NCI-H1436 treated with DMSO at 0.1 percent for 48 hours (cell line): ENCODE measurements around the gene SUGP1.

Experiments used
- DNase-seq: peaks from one replicate; lab custom pipeline; 2025; lab: John Stamatoyannopoulos, UW

Gene SUGP1

GRCh38 chr19:19341026-19341425 lies 20.7 kb upstream of the SUGP1 start:
- DNase-seq = no peak

- DNase-seq = no peak
Observed at GRCh38 chr19:19338082-19338481, 17.8 kb upstream of the SUGP1 start.

- no peak for DNase-seq
Observed at GRCh38 chr19:19337120-19337519, 16.8 kb upstream of the SUGP1 start.

- no peak for DNase-seq
Observed at GRCh38 chr19:19336597-19336996, 16.3 kb upstream of the SUGP1 start.

GRCh38 chr19:19335408-19336158 lies 15.3 kb upstream of the SUGP1 start:
- DNase-seq = no peak

GRCh38 chr19:19334989-19335344 lies 14.7 kb upstream of the SUGP1 start:
- DNase-seq = no peak

- no peak for DNase-seq
Observed at GRCh38 chr19:19334063-19334988, 14.0 kb upstream of the SUGP1 start.

- DNase-seq = no peak
Observed at GRCh38 chr19:19329126-19329525, 8.8 kb upstream of the SUGP1 start.

GRCh38 chr19:19327672-19328071 lies 7.4 kb upstream of the SUGP1 start:
- DNase-seq = no peak

GRCh38 chr19:19324059-19324770 lies 3.9 kb upstream of the SUGP1 start:
- DNase-seq = no peak

- no peak for DNase-seq
Observed at GRCh38 chr19:19321141-19321577, 850 bp upstream of the SUGP1 start.

GRCh38 chr19:19319732-19320360 lies 463 bp downstream of the SUGP1 start:
- DNase-seq = no peak

- no peak for DNase-seq
Observed at GRCh38 chr19:19316082-19316481, 4.2 kb downstream of the SUGP1 start.

GRCh38 chr19:19315444-19315843 lies 4.9 kb downstream of the SUGP1 start:
- no peak for DNase-seq

GRCh38 chr19:19308373-19308772 lies 11.9 kb downstream of the SUGP1 start:
- DNase-seq = no peak

- DNase-seq = no peak
Observed at GRCh38 chr19:19306191-19306590, 14.1 kb downstream of the SUGP1 start.

GRCh38 chr19:19305696-19306095 lies 14.6 kb downstream of the SUGP1 start:
- no peak for DNase-seq

GRCh38 chr19:19305066-19305465 lies 15.2 kb downstream of the SUGP1 start:
- no peak for DNase-seq

GRCh38 chr19:19304186-19304965 lies 15.9 kb downstream of the SUGP1 start:
- DNase-seq = no peak

- DNase-seq = no peak
Observed at GRCh38 chr19:19303411-19303810, 16.9 kb downstream of the SUGP1 start.

GRCh38 chr19:19300613-19301012 lies 19.7 kb downstream of the SUGP1 start:
- DNase-seq = no peak
